GM19467 (cell line): ENCODE data around the gene STK39.
A peak's percentile ranks its signal among the peaks of the same experiment; 100 is the strongest.

Experiments
- ATAC-seq: cut with Tn5 transposase; IDR thresholded peaks from one replicate; pipeline ENCODE4 v1.9.1; 2021; ENCODE audit warnings: mild to moderate bottlenecking, moderate library complexity; ENCODE audit not compliant: unreplicated experiment

Gene STK39

DNA sequence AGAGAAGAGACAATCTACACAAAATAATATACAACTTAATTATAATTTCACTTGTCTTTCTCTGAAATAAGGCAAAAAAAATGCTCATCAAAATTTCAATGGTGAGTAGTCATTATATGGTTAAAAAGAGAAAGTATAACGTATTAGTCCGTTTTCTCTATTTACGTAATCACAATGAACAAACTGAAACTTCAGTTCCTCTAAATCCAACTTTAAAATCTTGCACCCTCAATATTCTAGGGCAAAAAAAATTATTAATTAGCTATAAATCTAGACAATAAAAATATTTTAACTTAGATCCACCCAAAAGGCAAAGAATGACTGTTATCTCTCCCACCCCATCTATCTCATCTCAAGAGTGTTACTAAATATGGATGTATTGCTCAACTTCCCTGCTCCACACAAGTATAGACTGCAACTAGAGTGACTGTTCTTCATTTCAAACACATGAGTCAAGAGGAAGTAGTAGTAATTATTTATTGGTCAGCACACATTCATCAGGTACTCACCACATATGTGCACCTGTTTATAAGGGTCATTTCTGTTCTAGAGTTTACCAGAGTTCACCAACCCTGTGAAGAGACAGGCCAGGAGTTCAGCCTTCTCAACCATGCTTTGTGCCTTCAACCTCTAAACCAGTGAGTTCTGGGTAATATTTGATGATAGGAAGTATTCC lies 36.4 kb downstream of the STK39 start:
- ATAC-seq: no peak

DNA sequence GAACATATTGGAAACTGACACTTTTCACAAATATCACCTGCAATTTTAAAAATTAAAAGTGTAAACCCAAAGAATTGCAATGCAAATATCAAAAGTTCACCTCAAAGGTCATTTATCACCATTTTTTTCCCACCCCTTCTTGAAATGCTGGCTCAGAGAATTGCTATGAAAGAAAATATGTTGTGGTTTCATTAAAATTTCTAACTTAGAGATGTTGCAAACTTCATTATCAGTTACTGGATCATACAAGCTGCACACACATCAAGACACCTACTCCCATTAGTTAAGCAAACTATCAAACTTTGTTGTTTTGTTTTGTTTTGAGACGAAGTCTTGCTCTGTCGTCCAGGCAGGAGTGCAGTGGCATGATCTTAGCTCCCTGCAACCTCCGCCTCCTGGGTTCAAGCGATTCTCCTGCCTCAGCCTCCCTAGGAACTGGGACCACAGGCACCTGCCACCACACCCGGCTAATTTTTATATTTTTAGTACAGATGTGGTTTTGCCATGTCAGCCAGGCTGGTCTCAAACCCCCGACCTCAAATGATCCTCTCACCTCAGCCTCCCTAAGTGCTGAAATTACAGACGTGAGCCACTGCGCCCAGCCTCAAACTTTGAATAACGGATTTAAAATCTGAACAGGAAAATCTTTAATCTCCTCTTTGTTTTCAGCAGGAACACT lies 37.0 kb downstream of the STK39 start:
- ATAC-seq: no peak

DNA sequence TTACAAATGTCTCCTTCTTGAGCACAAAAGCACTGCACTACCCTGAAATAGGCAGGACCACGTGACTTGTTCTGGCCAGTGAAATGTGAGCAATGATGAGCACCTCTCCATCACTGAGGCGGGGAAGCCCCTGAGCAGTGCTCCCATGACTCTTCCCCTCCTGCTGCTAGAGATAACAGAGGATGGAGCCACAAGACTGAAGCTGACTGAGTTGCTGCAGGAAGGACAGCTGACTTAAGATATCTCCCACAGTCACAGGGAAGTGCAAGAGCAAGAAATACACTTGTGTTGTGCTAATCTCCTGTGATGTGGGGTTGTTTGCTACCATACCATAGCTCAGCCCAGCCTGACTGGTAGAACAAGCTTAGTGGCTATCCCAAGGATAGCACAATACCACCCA lies 38.7 kb downstream of the STK39 start:
- no peak for ATAC-seq

DNA sequence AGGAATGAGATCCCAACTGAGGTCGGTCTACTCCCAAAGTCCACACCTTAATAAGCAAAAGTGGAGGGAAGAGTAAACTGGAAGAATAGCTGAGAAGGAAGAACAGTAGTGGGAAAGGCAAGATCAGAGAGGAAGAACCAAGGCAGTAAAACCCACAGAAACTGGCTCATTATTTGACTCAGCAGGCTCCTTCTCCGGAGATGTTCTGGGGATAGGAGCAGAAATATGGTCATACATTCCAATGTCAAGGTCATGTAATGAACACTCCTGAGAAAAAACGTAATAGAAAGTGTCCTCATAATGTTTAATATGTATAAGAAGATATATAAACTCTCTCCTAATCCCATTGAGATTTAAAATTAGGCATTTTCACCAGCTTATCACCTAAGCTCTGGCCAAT lies 39.5 kb downstream of the STK39 start:
- ATAC-seq: no peak

DNA sequence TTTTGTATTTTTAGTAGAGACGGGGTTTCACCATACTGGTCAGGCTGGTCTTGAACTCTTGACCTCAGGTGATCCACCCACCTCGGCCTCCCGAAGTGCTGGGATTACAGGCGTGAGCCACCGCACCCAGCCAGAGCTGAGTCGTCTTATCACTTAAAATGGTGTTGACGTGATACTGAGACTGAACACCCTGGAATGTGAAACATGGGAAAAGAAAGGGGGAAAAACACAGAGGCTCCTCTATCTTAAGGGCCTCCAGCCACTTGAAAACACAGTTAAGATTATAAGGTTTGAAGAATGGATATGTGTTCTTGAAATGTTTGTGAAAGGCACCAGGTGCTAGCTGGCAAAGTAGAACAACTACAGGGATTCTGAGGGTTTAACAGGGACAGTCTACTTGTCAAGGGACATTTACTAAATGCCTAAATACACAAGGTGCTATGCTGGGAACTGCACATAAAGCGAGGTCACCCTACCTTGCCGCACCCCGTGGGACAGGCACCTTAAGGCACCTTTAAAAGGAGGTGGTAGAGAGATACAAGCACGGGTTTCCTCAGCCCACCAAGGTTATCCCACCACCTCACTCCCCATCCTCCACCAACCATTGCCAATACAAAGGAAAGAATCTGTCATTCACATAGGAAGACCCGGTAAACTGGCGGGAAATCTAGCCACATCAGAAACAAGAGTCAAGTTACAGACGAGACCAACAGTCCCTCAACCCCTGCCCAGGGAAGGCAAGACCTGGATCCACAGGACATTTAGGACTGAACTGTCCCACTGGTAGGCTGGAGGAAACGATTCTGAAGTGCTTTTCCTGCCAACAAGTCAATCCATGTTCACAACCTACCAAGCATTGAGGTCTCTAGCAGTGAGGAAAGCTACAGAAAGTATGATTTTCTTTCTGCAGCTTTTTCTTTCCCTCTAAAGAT lies 43.4 kb downstream of the STK39 start:
- no peak for ATAC-seq

DNA sequence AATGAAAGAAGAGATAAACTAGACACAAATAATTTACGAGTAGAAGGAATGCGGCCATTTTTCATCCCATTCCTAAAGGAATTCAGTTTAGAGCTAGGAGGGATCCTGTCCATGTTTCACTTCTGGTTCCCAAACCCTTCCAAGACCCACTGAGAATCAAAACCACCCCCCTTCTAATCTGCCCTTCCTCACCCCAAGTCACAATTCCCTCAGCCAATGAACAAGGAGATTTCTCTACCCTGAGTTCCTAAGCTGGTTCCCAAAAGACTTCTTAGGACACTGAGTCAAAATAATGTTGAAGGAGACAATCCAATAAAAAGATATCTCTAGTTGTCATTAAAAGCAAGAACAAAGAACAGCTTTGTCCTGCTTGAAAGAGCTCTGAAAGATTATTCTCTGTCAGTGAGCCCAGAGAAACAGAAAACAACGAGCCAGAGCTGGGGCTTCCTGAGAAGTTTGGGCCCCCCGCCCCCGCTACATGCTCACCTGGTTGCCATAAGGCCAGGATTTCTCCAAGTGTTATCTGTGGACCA lies 45.7 kb downstream of the STK39 start:
- no peak for ATAC-seq

DNA sequence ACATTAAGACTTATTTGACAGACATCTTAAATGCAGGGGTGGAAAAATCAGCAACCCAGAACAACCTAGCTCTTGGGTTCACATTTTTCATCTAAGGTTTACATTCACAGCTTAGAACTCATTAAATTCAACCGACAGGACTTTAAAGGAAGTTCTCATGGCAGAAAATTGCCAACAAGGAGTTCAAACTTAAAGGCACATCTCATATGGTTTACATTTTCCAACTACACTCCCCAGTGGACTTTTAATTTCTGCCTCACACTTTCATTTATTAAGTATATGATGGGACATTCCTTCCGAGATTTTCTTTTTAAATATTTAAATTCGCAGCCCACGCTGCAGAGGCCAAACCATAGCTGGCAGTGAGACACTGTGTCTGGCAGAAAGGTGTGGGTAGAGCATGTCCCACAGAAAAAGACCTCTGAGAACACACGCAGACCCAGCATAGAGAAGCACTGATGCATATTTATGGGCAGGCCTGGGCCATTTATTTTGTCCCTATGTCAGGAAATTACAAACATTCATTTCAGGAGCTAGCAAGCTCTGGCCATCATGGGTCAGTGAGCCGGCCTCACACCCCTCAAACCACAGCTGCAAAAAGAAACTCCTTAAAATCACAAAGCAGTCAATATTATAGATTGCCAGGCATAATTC lies 46.3 kb downstream of the STK39 start:
- no peak for ATAC-seq

DNA sequence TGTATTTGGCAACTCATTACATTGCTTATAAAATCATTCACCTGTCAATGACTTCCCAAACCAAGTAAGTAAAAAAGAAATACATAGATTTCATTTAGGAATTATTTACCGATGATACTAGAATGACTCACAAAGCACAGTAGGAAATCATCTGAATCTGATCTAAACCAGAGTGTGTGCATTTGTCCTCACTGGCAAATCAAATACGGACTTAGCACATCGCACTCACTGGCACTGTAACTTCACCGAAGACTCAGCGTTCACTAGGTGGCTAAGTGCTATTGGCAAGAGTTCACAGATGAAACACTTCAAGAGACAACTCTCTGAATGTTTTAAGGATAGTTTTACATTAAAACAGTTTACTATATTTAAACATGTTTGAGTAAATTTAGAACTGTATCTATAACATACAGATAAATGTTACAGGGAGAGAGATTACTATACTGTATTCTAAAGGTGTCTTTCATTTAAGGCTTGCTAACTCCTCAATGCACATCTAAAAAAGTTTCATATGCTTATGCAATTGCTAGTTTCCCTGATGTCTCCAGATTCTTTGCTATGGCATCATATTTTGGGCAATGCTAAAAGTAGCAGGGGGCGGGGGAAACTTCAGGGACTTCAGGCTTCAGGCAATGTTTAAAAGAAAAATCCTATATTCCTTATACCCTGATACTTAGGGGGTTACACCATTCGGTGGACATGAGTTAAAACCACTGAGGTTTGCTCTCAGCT lies 48.8 kb downstream of the STK39 start:
- no peak for ATAC-seq

DNA sequence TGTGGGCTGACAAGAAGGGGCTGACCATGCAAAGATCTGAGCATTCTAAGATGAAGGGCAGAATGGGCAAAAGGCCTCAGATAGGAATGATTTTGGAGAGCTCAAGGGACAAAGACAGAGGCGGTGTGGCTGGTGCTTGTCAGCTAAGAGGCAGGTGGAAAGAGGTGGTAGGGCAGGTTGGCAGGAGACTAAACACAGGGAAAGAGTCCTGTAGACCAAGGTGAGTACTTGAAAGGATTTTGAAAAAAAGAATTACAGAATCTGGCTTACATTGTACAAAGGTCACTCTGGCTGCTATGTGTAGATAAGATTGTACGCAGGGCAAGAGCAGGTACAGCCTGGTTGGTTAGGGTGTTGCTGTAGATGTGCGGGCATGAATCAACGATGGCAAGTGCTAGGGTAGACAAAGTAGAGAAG lies 50.6 kb downstream of the STK39 start:
- ATAC-seq: no peak

DNA sequence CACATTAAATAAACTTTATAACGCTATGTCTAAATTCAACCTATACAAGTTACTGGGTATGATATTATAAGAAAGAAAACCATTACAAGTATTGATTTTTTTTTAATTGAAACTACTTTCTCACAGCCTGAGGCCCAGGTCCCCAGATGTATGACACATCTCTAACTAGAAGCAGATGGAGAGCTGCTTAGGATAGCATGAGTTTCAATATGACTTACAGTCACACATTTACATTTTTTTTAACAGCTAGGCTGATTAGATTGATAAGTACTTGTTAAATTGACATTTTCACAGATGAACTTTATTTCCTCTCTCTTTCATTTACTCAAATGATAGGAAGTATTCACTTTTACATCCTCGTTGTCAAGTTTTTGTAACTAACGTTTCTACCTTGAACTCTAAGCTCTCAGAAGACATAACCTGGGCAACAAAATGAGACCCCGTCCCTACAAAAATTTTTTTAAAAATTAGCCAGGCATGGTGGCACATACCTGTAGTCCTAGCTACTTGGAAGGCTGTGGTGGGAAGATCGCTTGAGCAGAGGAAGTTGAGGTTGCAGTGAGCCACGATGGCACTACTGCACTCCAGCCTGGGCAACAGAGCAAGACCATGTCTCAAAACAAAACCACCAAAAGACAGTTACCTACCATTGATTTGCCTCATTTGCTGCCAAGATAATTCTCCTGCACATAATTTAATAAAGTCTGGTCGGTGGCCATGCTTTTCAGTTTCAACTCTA lies 52.4 kb downstream of the STK39 start:
- ATAC-seq: peak; percentile 86

DNA sequence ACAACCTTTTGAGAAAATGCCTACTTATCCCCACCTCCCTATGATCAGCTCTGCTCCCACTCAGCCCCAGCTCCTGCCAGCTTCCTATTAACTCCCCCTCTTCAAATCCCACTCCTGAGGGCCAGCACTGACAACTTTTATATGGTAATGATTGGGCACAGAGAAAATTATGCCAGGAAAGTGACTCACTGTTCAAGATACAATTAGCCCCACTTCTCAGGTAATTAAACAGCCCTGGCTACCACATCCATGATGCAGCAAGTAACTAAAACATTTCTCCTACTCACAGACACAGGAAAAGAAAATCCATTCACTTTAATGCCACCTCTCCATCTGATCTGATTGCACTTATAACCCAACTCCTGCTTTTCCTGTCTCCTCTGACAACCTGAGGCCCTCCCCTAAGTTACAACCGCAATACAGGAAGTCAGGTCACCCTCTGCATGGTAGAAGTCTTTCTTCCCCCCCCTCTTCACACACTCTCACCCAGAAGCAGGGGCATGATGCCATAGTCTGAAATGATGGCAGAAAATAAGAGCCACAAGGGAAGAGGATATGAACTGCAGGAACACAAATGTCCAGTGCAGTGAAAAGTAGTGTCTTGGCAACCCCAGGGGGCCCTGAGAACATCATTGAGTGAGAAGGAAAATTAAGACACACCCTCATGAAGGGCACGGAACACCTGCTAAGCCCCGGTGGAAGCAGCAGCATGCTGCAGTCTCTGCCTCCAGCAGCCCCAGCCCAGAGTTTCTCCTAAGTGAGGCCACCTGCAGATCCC lies 54.4 kb downstream of the STK39 start:
- no peak for ATAC-seq

DNA sequence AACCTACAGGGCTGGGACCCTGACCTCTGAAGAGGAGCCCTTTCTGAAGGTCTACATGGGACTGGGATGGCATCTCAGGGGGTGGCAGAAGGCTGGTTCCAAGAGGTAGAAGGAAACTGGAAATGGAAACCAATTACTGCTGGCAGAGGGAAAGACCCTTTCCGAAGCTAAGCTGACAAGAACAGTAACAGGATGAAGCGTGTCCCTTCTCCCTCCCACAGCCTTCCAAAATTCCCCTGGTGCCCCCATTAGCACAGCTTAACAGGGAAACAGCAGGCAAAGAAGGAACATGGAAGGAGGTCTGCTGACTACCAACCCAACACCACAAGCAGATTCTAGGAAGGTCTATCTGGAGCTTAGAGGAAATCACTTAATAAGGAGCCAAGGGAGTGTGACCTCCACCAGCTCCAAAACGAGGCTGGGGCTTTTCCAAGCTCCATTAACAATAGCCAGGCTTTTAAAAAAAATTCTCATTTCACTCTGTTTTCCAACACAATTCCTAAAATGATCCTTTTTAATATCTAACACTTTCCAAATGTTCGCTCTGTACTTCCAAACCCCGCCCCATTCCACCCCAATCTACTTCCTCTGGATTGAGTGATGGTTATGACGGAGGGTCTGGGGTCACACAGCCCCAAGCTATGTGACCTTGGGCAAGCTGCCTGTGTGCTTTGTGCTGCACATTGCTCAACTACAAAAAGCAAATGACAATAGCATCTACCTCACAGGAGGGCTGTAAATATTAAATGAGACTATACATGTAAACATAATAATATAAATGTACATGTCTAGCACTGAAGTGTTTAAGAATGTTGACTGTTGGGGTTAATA lies 55.2 kb downstream of the STK39 start:
- no peak for ATAC-seq

DNA sequence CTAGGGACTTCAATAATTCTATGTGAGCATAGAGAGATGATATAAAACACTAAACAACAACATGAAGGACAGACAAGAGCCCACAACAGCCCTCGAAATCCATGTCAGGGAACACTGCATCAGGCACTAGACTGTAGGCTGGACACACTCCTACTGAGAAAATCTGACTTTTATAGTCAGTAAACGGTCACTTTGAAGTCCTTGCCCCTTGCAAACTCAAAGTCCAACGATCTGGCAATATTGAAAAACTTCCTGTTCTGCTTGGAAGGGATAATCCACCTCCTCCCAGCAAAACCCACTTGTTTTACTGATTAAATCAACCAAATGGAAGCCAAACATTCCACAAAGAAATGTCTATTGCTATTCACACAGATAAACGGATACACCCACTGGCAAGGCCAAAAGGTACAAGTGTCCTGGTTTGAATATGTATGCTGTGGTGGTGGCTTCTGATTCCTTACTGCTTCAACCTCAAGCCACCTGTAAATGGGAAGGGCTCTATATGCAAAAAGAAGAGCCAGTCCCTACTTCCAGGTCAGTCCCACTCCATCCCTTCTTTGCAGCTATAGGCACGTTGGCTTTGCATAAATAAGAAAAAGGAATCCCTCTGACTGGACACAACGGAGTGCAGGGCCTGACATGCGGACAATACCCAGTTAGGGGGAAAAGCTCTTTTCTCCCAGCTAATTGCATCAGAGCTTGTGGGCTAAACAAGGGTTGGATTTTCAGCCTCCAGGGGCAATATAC lies 56.6 kb downstream of the STK39 start:
- ATAC-seq: no peak

DNA sequence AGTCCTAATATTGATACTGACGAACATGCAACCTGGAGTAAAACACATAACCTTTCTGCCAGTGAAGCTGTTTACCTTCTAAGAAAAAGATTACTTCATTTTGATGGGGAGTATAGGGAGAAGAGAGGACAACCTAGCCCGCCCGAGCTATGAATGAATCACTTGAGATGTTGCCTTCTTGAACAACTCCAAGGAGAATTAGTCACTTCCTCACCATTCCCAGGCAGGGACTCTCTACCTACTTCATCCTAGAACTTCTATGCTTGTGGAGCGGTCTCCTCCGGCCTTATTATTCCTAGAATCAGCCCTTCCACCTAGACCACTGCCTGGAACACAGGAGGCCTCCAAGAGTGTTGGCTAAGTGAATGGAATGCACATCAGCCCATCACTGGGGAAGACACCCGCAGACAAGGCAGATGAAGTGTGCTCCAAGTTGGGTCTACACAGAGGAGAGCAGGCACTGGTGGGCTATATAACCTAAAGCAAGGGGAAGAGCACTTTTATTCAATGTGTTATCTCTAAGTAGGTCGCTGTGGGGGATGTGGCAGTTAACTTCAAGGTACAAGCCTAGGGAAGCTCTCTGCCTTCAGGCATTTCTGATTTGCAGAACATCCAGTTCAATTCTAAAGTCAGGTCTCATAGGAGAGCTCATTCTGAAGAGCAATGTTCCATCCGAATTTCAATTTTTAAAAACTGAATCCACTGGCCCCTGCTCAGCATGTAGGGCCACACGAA lies 57.4 kb downstream of the STK39 start:
- no peak for ATAC-seq

DNA sequence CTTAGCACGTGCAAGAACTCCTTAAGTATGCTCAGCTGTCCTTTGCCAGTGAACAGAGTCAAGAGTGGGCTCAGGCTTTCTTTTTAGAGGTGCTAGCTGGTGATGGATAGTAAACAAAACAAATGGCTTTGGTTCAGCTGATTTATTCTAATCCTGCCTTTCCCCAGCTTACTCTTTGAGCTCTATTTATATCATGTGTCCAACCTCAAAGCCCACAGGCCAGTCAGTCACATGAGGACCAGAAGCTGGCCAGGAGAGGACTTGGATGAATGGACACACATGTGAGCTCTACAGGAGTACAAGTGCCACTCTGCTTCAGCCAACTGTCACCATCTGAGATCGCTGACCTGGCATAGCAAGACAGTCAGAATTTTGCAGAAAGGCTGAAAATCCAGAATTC lies 59.4 kb downstream of the STK39 start:
- ATAC-seq: no peak

DNA sequence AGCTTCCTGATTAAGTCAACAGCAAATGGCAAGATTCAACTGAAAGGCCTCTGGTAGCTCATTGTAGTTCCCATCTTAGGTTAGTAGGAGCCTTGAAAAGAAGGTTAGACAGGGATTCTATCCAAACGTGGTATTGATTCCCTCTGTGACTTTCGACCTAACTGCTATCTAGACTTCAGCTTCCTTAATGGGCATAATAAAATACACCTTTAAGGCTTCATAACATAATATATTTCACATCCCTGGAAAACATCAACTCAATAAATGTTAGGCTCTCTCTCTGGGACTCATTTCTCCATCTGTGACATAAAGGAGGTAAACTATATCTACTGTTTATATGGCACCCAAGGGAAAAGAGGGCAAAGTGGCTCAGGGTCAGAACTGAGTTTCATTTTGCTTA lies 60.9 kb downstream of the STK39 start:
- ATAC-seq: no peak
